ENCODE results near the gene TUT1.

TUT1 gene

DNA sequence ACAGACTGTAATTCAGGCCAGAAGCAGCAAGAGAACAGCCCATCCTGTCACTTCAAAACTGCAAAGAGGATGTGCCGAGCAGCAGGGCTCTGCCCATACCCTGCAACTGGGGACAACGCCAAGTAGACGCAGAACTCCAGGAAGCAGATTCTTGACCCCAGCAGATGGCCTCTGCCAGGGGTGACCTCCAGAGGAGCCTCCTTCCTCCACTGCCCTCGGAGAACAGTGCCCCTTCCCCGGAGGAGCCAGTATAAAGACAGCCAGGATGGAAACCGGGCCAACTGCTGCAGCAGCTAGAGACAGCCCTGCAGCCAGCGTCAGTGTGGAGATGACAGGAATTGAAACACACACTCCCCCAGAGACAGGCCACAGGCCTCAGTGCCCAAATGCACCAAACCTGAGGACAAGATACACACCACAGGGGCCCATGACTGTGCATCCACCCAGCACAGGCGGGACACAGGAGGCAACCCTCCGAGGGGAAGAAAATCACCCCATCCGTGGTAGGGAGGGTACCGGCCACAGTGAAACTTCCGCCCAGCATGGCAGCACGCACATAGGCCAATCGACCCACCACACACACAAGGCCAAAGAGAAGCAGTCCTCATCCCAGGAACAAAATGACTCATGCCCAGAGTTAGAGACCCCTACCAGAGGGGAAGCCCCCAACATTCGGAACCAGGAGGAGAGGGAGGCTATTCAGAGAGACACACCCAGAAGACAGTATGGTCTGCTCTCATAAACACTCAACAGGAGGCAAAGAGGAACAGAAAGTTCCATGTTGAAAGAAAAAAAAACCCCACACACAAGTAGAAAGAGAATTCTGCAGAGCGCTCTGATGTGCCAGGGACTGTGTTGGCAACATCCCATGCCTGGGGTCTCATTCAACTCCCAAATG, 50.3 kb downstream of the TUT1 start:
- no peak for DNase-seq

DNA sequence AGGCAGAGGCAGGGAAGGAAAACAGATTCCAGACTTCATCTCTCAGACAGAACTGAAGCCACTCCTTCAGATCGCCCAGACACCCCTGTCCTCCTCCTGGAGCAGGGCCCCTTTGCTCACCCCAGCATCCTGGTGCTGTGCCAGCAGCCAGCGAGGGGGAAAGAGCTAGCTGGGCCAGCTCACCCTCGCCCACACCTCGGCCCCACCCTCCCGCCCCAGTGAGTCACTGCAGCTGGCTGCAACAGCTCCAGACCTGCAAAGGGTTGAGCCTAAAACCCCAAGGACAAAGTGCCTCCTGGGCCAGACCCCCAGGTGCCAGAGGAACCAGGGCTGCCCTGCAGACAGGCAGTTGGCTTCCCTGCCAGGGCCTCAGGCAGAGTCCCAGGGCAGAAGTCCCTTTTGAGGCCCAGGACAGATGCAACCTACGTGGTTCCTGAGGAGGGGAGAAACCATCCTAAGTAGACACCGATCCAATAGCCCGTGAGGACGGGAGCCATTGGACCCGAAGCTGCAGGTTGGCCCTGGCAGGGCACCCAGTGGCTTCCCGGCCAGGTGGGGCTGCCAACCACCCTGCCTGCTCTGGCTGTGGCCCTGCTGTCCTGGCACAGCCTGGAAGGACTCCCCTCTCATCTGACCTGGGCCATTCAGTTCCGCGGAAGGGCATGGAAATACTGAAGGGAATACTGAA, 51.9 kb downstream of the TUT1 start:
- peak; percentile 94 for DNase-seq

DNA sequence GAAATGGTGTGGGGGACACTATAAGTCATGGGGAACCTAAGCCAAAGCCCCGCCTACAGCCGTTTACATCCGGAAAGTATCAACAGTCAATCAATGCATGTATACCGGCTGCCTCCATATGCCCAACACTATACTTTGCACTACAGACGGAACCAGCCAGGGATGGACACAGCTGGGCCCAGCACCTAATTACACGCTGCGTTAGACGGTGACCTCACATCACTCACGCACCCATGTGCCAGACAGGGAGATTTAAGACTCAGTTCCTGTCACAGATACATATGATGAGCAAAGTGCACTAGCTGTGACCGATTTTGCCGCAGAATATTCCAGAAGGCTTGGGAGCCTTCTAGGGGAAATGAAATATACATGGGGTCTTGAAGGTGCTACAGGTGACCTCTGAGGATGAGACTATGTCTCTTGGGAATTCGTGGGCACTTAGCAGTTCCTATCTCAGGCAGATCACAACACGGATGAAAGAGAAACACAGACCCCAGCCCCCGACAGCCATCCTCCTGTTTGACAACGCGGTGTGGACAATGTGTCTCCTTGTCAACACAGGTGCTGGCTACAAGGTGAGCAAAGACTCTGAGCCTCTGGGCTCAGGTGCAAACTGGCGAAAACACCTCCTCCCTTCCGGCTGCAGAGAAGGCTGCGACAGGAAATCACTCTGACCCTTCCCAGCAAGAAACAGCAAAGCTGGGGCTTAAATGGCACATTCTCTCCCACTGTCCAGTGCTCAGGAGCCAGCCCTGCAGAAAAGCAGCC, 52.7 kb downstream of the TUT1 start:
- DNase-seq: no peak

DNA sequence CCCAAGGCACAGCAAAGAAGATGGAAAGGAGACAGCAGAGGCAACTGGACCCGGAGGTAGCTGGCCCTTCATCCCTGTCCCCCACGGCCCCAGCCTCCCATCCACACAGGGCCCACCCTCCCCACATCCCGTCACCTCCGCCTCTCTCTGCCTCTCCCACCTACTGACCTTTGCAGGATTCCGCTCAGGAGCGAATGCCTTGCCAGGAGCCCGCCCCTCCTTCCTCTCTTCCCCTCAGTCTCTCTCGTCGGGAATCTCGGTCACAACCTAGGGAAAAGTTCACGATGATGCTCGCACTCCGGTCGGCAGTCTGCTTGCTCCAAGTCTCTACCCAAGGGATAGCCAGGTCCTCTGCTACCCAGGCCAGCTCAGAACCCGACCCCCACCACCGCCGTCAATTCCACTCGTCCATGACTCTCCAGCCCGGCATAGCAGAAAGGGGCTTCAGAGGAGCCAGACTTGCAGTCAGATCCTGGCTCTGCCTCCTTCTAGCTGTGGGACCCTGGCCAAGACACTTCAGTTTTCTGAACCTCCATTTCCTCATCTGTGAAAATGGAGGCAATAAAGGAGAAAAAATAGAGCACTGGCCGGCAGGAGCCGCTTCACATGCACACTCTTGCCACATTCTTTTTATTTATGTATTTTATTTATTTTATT, 54.9 kb downstream of the TUT1 start:
- no peak for DNase-seq

DNA sequence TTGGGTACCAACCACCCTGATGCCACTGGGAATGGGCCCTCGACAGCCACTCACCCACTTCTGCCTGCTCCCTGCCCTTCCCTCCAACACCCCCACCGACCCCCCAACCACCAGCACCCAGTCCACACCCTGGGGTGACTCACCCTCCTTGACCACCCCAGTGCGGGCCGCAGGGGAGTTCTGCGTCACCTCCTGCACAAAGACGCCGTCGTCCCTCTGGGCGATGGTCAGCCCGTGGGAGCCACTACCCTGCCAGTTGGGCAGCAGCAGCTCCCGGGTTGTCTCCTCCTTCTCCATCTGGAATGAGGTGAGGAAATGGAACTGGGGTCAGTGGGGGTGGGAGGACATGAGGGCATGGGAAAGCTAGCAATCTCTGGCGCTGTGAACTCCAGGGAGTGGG, 55.5 kb downstream of the TUT1 start:
- DNase-seq: no peak

DNA sequence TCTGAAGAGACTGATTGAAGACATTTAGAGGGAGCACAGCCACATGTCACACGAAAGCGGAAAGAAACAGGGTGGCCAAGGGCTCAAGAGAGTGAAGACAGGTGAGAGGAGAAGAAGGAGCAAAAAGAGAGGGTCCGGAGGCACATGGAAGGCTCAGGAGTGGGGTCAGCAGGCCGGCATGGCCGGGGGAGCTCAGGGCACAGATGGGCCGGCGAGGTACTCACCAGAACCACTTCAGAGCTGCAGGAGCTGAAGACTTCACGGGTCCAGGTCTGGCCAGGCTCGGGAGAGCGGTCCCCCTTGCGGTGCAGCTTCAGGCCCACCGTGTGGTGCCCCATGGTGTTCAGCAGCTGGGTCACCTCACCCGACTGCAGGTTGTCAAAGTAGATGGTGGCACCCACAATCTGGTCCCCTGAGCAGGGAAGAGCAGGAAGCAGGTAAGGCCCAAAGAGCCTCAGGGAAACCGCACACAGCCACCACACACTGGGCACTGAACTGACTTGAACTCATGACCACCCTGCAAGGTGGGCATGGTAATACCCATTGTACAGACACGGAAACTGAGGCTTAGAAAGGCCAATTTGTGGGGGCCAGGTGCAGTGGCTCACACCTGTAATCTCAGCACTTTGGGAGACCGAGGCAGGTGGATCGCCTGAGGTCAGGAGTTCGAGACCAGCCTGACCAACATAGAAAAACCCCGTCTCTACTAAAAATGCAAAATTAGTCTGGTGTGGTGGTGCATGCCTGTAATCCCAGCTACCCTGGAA, 56.4 kb downstream of the TUT1 start:
- no peak for DNase-seq

DNA sequence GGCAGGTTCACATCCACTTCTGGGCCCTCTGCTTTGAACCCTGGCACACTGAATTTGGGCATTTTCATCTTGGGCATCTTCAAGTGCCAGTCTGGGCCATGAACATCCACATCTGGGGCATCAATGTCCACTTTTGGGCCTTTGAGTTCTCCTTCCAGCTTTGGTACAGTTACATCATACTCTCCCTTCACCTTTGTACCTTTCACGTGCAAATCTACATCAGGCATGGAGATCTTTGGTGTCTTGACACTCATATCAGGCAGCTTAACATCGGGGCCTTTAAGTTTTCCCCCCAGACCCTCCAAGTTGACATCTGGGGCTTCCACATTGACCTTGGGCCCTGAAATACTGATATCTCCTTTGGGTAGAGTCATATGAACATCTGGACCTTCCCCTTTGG, 59.2 kb downstream of the TUT1 start:
- no peak for DNase-seq
